Activated CD4-positive, alpha-beta memory T cell treated with anti-CD3 and anti-CD28 coated beads, Interleukin-2, amount 10 ng/mL, durations not matched to agents 7 days and 5 days (primary cell): Measurements from ENCODE around the gene LYPD4. TPM values are rescaled to one million over a fixed set of nuclear protein-coding genes. Genes with fewer than 3 reads are reported as not detected.
A peak's percentile ranks its signal among the peaks of the same experiment; 100 is the strongest.
"Not testable (repeated sequence)": the region's sequence is repeated elsewhere in the genome, so short reads cannot be mapped to it uniquely, and the experiment has no call there.

Source experiments
- CTCF ChIA-PET: fragments of 350-600 bp; sonication (Branson Sonifier 250); formaldehyde crosslinking; loops from one replicate; lab custom pipeline; 2021; ENCODE audit warnings: antibody characterized with exemption, inconsistent platforms; lab: Charles Lee
- POLR2A ChIA-PET: fragments of 350-600 bp; sonication (Branson Sonifier 250); formaldehyde crosslinking; loops from one replicate; lab custom pipeline; 2021; ENCODE audit warnings: antibody characterized with exemption; lab: Charles Lee
- DNase-seq: peaks from one replicate; pipeline ENCODE4 v3.0.0-alpha.2; 2020
- H3K27ac Mint-ChIP-seq: one replicate; pipeline ENCODE4 v1.8.0; 2021; ENCODE audit warnings: mild to moderate bottlenecking, mixed read lengths
- H3K27me3 Mint-ChIP-seq: one replicate; pipeline ENCODE4 v1.8.0; 2021; ENCODE audit warnings: mixed read lengths
- H3K36me3 Mint-ChIP-seq: one replicate; pipeline ENCODE4 v1.8.0; 2021; ENCODE audit warnings: low read depth, mixed read lengths
- H3K4me1 Mint-ChIP-seq: one replicate; pipeline ENCODE4 v1.8.0; 2021; ENCODE audit warnings: mixed read lengths
- H3K4me3 Mint-ChIP-seq: one replicate; pipeline ENCODE4 v1.8.0; 2021; ENCODE audit warnings: mild to moderate bottlenecking, mixed read lengths
- H3K9me3 Mint-ChIP-seq: one replicate; pipeline ENCODE4 v1.8.0; 2021; ENCODE audit warnings: mixed read lengths
- total RNA-seq, 2 experiments: library from RNA; stranded (reverse); gene quantifications; one replicate each; pipeline ENCODE4 v1.2.3, GENCODE V29; 2021

LYPD4 gene
- total RNA-seq, 2 experiments from 2014 or later: not detected

DNA sequence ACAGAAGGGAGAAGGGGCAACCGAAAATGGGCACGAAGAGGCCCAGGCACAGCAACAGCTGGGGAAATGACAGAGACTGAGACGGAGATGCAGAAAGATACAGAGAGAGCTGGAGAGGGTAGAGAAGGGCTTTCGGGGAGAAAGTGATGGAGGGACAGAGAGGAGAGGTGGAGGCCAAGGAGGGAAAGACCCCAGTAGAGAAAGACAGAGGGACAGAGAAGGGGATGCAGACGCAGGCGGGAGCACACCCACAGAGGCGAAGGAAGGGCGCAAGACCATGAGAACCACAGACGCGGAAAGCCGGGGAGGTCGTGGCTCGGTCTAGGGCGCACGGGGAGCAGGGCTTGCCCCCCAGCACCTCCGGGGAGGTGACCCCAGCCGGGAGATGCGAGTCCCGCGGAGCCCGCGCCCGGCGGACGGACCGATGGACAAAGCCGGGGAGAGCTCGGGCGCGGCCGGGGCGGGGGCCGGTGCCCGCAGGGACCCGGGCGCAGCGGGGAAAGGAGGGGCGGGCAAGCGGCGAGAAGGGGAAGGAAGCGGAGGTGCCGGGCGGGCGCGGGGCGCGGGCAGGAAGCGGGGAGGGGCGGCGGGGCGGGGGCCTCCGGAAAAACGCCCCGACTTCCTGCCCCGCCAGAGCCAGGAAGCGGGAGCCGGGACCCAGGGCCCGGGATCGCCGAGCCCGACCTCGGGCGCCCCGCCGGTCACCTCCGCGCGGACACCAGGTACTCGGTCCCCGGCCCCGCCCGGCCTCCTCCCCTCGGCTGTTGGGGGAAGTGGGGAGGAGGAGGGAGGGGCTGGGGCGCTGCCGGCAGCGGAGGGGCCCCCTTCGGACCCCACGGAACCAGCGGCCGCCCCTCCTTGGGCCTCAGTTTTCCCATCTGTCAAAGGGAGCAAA, 38.3 kb upstream of the LYPD4 start, which contains the start of gene ARHGEF1:
ARHGEF1 (plus strand) TSS at position 617 of the 895 bp plus-strand sequence. CDS start 4,899 bp downstream, outside the sequence.
- Mint-ChIP-seq H3K27ac (peak within 1 kb of the TSS; percentile 97), H3K4me1 (peaks cover 48% of the 10 kb centered on the region), H3K36me3 (peaks cover 44% of the 10 kb centered on the region), H3K4me3 (peak within 1 kb of the TSS; percentile 93), H3K27me3 (no peaks in the 10 kb centered on the region), H3K9me3 (no peaks in the 10 kb centered on the region)
- POLR2A ChIA-PET: interaction anchor here (1.0 to 13.3 kb wide), 5 partner anchors 13 to 64 kb away, joined by 3 to 384 read pairs (median 135); partner anchors contain the start of genes CD79A and RPS19
- DNase-seq: peak; percentile 73
- CTCF ChIA-PET: interaction anchor here (0.8 to 5.9 kb wide), 5 partner anchors 10 to 63 kb away, joined by 3 to 95 read pairs (median 4); partner anchors contain the start of gene RPS19

DNA sequence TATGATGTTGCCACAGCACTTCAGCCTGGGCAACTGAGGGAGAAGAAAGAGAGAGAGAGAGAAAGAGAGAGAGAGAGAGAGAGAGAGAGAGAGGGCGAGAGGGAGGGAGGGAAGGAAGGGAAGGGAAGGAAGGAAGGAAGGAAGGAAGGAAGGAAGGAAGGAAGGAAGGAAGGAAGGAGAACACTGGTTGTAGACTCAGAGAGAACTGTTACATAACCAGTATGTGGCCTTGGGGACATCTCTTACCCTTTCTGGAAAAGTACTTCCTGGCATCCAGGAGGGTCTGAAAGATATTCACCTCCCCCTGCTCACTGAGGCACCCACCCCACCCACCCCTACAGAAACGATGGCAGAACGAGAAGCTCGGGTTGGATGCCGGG, 35.8 kb upstream of the LYPD4 start:
- ChIA-PET POLR2A (interaction anchor here (1.1 to 13.3 kb wide), 3 partner anchors 10 to 20 kb away, joined by 3 to 384 read pairs (median 135); partner anchors contain the start of genes CD79A and RPS19), CTCF (interaction anchor here (0.6 to 1.0 kb wide), 3 partner anchors 10 to 433 kb away, joined by 4 to 6 read pairs (median 5); no protein-coding TSS in a partner anchor)
- Mint-ChIP-seq H3K27ac (no peak overlapping the region), H3K36me3 (peaks cover 25% of the 10 kb centered on the region), H3K4me3 (no peak overlapping the region), H3K27me3 (no peaks in the 10 kb centered on the region), H3K4me1 (peaks cover 53% of the 10 kb centered on the region), H3K9me3 (no peaks in the 10 kb centered on the region)
- no peak for DNase-seq

DNA sequence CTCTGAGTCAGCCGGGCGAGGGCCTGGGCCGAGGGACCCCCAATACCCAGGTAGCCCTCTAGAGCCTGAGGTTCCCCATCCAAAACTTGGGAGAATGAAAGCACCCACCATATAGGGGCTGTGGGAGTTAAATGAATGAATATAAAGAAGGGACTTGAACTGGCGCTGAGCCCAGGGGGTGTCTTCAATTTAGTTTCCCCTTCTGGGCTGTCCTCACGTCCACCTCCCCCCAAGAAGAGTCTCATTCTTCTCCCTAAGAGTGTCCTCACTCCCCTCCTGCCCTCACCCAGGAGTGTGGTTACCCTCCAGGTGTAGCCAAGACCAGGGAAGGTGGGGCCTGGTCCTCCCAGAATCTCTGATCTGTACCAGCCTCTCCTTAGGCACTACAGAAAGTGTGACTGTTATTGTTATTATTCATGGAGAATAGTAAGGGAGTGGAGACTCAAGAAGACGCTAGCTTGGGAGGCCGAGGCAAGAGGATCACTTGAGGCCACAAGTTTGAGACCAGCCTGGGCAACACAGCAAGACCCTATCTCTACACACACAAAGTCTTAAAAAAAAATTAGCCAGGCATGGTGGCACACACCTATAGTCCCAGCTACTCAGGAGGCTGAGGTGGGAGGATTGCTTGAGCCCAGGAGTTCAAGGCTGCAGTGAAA, 35.3 kb upstream of the LYPD4 start:
- Mint-ChIP-seq H3K27ac (no peak overlapping the region), H3K27me3 (no peaks in the 10 kb centered on the region), H3K4me1 (peaks cover 56% of the 10 kb centered on the region), H3K36me3 (peaks cover 20% of the 10 kb centered on the region), H3K9me3 (no peaks in the 10 kb centered on the region), H3K4me3 (no peak overlapping the region)
- ChIA-PET POLR2A (interaction anchor here (1.1 to 13.3 kb wide), 3 partner anchors 10 to 20 kb away, joined by 3 to 384 read pairs (median 135); partner anchors contain the start of genes CD79A and RPS19), CTCF (interaction anchor here (0.6 to 1.0 kb wide), 3 partner anchors 9 to 432 kb away, joined by 4 to 6 read pairs (median 5); no protein-coding TSS in a partner anchor)
- no peak for DNase-seq

DNA sequence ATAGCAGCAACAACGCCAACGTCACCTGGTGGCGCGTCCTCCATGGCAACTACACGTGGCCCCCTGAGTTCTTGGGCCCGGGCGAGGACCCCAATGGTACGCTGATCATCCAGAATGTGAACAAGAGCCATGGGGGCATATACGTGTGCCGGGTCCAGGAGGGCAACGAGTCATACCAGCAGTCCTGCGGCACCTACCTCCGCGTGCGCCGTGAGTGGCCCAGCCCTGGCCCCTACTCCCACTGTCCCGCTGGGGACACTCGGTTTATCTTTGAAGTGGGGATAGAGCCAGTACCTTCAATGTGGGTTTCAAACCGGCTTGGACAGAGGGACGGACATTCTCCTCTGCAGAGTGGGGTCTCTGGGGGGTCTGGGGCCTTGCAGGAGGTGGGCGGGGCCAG, 34.6 kb upstream of the LYPD4 start:
- H3K27me3 Mint-ChIP-seq: no peaks in the 10 kb centered on the region
- peaks cover 13% of the 10 kb centered on the region for H3K36me3 Mint-ChIP-seq
- H3K4me1 Mint-ChIP-seq: peaks cover 60% of the 10 kb centered on the region
- POLR2A ChIA-PET: no interaction called here
- no peaks in the 10 kb centered on the region for H3K9me3 Mint-ChIP-seq
- CTCF ChIA-PET: no interaction called here
- no peak for DNase-seq
- no peak overlapping the region for H3K4me3 Mint-ChIP-seq
- no peak overlapping the region for H3K27ac Mint-ChIP-seq

DNA sequence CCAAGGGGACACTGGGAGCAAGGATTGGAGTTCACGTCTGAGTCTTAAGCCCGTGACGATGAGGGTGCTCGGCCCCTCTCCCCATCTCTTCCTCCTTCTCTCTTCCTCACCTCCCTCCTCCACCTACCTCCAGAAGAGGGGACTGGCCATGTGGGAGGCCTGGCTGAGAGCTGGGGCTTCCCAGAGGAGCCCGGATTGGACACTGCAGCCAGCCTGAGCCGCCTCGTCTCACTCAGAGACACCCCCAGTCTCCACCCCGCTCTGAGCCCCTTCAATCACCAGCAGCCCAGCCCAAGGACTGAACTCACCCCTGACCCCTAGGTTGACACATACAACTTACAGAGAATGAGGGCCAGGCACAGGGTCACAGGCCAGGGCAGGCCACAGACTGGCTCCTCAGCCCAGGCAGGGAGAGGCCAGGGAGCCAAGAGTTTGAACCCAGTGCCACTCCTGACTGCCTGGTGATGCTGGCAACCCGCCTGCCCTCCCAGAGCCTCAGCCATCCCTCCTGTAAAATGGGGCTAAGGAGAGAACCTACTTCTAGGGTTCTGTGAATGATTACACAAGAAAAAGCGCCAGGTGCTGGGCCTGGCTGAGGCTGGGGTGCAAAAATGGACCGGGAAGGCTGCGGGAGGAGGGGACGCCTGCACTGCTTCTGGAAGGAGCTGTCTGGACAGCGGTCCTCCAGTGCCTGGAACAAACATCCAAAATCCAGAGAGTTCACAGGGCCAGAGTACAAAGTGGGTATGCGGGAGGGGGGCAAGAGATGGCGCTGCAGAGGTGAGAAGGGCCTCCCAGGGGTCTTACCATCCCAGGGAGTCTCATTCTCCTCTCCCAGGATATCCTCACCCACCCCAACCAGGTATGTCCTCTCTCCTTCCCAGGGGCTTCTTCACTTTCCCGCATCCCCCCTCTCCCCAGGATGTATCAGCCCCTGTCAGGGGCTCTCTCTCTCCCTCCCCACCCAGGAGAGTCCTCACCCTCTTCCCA, 33.7 kb upstream of the LYPD4 start:
- DNase-seq: no peak
- H3K36me3 Mint-ChIP-seq: peaks cover 8% of the 10 kb centered on the region
- POLR2A ChIA-PET: interaction anchor here (2.3 to 16.1 kb wide), 3 partner anchors 8 to 33 kb away, joined by 8 to 384 read pairs (median 223); partner anchors contain the start of genes ARHGEF1 and RPS19

DNA sequence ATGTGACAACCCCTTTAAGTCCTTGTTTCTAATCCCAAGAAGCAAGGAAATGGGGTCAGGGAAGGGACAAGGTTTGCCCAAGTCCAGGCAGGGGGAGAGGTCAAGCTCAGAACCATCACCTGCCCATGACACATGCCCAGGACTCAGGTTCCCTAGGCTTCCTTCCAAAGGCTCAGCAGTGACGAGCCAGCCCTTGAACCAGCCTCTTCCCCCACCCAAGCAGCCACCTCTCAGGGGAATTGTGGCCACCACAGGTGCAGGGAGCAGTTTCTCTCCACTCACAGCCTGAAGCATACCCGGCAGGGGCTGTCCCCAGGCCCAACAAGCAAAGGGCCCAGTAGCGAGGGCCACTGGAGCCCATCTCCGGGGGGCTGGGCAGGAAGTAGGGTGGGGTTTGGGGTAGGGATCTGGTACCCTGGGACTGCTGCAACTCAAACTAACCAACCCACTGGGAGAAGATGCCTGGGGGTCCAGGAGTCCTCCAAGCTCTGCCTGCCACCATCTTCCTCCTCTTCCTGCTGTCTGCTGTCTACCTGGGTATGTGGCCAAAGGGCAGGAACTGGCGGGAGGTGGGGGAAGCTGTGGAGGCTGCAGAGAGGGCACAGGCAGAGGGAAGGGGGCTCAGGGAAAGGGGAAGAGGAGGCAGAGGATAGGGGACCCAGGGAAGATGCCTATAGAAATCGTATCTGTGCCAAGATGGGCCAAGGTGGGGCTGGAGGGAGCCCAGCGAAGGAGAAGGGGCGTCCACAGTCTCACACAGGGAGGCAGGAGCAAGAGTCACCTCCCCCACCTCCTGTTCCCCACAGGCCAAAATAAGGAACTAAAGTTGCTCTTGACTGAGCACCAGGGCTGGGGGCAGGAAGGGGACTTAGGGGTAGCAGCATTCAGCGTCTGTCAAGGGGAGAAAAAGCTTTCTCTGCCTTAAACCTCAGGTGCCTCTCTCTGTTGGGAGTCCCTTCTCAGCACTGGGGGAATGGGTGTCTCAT, 32.7 kb upstream of the LYPD4 start, which contains the start of gene CD79A:
CD79A (plus strand) TSS at position 433 of the 986 bp plus-strand sequence; CDS start at position 459, 26 bp downstream.
- Mint-ChIP-seq H3K4me1 (peaks cover 71% of the 10 kb centered on the region), H3K27me3 (no peaks in the 10 kb centered on the region), H3K27ac (peak within 1 kb of the TSS; percentile 96), H3K4me3 (no peak within 1 kb of the TSS), H3K36me3 (peaks cover 10% of the 10 kb centered on the region), H3K9me3 (no peaks in the 10 kb centered on the region)
- CTCF ChIA-PET: interaction anchor here (0.7 kb wide), 1 partner anchor 9 kb away, joined by 3 read pairs; no protein-coding TSS in a partner anchor
- no peak for DNase-seq
- POLR2A ChIA-PET: interaction anchor here (2.3 to 16.1 kb wide), 3 partner anchors 10 to 34 kb away, joined by 8 to 384 read pairs (median 223); partner anchors contain the start of genes ARHGEF1 and RPS19

More for the DNA sequence above, 33.7 kb upstream of the LYPD4 start:
- Mint-ChIP-seq H3K4me3 (no peak overlapping the region), H3K27ac (peak overlapping the region; percentile 21), H3K4me1 (peaks cover 66% of the 10 kb centered on the region), H3K27me3 (no peaks in the 10 kb centered on the region), H3K9me3 (no peaks in the 10 kb centered on the region)
- CTCF ChIA-PET: no interaction called here

DNA sequence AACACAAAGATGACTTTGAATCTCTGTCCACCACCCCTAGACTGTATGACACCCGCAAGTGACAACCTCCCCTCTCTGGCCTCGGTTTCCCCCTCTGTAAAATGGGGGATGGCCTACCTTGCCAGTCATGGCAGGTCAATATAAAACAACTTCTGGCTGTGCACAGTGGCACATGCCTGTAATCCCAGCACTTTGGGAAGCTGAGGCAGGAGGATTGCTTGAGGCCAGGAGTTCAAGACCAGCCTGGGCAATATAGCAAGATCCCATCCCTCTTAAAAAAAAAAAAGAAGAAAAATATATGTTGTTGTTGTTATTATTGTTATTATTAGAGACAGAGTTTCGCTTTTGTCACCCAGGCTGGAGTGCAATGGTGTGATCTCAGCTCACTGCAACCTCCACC, 31.5 kb upstream of the LYPD4 start:
- Mint-ChIP-seq H3K4me1 (peaks cover 76% of the 10 kb centered on the region), H3K36me3 (peaks cover 21% of the 10 kb centered on the region), H3K4me3 (peak overlapping the region; percentile 36), H3K27ac (peak overlapping the region; percentile 96)
- H3K27me3 Mint-ChIP-seq, H3K9me3 Mint-ChIP-seq, DNase-seq: not testable (repeated sequence)
- ChIA-PET POLR2A (interaction anchor here (1.7 to 16.1 kb wide), 4 partner anchors 11 to 69 kb away, joined by 8 to 384 read pairs (median 117); partner anchors contain the start of genes ARHGEF1 and RPS19), CTCF (interaction anchor here (0.7 to 7.0 kb wide), 5 partner anchors 10 to 81 kb away, joined by 3 to 95 read pairs (median 13); partner anchors contain the start of gene RPS19)

DNA sequence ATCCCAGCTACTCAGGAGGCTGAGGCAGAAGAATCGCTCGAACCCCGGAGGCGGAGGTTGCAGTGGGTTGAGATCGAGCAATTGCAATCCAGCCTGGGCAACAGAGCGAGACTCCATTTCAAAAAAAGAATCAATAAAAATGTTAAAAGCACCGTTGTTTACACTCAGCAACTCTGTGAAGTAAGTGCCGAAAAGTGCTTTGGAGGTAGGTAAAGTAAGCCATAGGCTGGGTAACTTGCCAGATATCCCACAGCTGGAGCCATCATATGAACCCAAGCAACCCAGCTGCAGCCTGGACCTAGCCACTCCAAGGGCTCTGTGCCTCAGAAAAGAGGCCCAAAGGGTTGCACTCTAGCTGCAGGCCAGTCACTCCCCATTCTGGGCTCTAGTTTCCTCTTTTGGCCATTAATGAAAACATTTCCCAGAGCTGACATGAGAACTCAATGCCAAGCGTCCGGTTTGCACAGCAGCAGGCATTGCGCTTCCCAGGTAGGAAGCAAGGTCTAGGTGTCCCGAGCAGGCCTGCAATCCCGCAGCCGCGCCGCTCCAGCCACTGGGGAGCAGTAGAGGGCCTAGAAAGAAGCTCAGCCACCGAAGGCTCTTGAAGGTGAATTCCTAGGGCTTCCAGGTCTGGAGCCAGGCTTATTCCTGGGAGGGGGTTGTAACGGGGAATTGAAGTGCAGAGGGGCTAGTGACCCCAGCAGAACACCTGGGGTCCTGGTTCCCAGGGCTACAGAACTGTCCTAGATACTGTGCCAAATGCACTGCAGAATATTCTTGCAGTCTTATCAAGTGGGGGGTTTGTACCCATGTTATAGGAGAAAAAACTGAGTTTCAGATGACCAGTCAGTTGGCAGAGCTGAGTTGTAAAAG, 28.5 kb upstream of the LYPD4 start:
- no peaks in the 10 kb centered on the region for H3K27me3 Mint-ChIP-seq
- H3K4me3 Mint-ChIP-seq: no peak overlapping the region
- H3K4me1 Mint-ChIP-seq: peaks cover 91% of the 10 kb centered on the region
- H3K9me3 Mint-ChIP-seq: no peaks in the 10 kb centered on the region
- DNase-seq: peak; percentile 70
- CTCF ChIA-PET: interaction anchor here (0.8 to 7.0 kb wide), 14 partner anchors 8 to 162 kb away, joined by 3 to 95 read pairs (median 6); partner anchors contain the start of genes RABAC1 and RPS19
- POLR2A ChIA-PET: interaction anchor here (0.9 to 16.1 kb wide), 12 partner anchors 11 to 85 kb away, joined by 3 to 384 read pairs (median 8); partner anchors contain the start of genes ARHGEF1, RABAC1 and RPS19
- H3K36me3 Mint-ChIP-seq: peaks cover 47% of the 10 kb centered on the region
- H3K27ac Mint-ChIP-seq: peak overlapping the region; percentile 93

DNA sequence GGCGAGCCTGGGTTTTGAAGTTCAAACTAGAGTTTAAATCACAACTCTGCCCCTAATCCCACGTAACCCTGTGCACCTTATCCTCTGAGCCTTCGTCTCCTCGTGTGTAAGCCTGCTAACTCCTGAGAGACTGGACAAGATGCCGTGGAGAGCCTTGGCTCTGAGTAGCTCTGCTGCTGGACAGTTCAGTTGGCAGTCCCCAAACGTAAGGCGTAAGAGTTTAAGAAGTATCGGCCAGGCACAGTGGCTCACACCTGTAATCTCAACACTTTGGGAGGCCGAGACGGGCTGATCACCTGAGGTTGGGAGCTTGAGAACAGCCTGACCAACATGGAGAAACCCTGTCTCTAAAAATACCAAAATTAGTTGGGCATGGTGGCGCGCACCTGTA, 27.9 kb upstream of the LYPD4 start:
- ChIA-PET CTCF (interaction anchor here (1.1 to 7.0 kb wide), 12 partner anchors 10 to 163 kb away, joined by 3 to 95 read pairs (median 6); partner anchors contain the start of genes RABAC1 and RPS19), POLR2A (interaction anchor here (1.1 to 16.1 kb wide), 11 partner anchors 10 to 86 kb away, joined by 3 to 384 read pairs (median 11); partner anchors contain the start of genes ARHGEF1, RABAC1 and RPS19)
- peak overlapping the region; percentile 93 for H3K27ac Mint-ChIP-seq
- no peaks in the 10 kb centered on the region for H3K27me3 Mint-ChIP-seq
- no peak for DNase-seq
- H3K9me3 Mint-ChIP-seq: no peaks in the 10 kb centered on the region
- H3K4me1 Mint-ChIP-seq: peaks cover 91% of the 10 kb centered on the region
- H3K4me3 Mint-ChIP-seq: no peak overlapping the region
- H3K36me3 Mint-ChIP-seq: peaks cover 52% of the 10 kb centered on the region
